DMS79 (cell line): Measurements from ENCODE around the gene DNAJC8.

Experiments used
- DNase-seq: peaks from one replicate; lab custom pipeline; 2025; lab: John Stamatoyannopoulos, UW

The DNAJC8 gene

DNA sequence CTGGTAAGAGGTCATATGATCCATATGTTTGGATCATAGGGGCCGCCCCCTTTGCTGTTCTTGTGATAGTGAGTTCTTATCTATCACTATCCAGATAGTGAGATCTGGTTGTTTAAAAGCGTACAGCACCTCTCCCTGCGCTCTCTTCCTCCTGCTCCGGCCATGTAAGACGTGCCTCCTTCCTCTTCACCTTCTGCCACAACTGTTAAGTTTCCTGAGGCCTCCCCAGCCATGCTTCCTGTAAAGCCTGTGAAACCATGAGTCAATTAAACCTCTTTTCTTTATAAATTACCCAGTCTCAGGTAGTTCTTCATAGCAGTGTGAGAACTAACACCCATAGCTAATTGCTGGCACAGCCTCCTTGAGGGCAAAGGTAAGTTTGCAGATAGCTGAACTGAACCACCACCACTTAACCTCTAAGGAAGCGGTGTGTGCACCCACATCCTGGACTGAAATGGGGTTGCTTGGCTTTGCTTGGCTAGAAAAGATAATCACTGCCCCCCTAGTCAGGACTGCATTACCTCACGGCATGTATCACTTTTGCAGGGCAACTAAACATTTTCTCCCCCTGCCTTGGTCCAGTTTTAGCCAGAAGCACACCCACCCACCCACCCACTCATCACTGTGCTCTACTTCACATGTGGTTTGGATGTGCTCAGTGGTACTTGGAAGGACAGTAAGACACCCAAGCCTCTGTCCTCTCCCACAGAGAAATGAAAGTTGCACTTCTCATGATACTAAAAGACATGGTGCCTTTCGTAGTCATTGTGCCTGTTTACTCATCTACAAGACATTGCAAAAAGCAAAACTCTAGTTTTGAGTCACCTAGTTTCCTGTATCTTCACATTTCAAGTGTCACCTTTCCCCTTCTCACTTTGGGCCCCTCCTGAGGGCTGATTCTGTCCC is 33.2 kb downstream of the DNAJC8 start:
- DNase-seq, result no peak

DNA sequence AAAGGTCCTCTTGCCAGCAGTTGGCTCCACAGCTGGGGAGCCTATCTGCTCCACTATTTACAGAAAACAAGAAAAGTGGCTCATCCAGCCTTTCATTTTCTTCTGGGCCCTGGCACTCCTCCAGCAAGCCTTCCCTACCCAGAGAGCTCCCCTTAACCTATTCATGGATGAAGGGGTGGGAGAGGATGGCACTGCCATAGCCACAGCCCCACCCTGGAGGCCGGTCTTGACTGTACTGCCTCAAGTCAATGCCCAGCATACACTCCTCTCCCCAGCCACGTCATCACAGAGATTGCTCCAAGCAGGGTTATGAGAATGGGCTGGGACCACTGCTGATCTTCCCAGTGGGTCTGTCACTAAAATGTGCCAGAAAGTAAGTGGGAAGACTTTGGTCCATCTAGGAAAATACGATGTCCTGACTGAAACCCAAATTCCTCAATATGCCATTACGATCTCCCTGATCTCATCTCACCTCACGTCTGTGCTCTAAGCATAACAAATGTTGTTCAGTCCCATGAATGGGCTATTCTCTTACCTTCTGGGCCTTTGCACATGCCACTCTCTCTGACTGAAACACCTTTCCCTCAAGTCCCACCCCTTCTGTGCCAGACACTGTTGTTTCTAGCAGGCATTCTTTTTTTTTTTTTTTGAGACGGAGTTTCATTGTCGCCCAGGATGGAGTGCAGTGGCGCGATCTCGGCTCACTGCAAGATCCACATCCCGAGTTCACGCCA is 35.0 kb downstream of the DNAJC8 start:
- DNase-seq, result no peak

DNA sequence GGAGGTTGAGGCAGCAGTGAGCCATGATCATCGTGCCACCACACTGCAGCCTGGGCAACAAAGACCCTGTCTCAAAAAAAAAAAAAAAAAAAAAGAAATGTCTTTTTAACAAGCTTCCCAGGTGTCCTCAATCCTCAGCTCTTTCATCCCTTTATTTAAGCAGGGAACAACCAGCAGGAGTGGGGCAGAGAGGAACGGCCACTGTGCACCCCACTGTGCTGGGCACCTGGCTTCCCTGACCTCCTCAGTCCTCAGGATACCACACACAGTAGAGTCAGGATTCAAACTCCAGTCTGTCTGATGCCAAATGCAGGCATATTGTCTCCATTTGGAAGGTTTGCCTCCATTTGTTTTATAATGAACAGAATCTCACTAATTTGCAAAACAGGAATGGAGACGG is 36.5 kb downstream of the DNAJC8 start:
- no peak for DNase-seq

DNA sequence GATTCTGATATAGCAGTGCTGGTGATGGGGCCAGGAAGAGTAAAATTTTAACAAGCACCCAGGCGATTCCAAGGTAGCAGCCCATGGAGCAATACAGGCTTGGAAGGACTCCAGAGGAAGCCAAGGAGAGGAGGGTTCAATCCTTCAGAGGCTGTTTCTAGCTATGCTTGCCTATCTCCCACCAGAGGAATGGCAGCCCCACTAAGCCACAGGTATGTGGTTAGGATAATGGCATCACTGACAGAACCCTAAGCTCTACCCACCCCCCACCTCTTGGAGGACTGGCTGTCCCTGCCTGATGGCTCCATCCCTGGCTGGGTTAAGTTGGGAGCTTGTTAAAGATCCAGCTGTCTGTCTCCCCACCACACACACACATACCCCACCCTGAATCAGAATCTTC is 37.0 kb downstream of the DNAJC8 start:
- DNase-seq, result no peak

DNA sequence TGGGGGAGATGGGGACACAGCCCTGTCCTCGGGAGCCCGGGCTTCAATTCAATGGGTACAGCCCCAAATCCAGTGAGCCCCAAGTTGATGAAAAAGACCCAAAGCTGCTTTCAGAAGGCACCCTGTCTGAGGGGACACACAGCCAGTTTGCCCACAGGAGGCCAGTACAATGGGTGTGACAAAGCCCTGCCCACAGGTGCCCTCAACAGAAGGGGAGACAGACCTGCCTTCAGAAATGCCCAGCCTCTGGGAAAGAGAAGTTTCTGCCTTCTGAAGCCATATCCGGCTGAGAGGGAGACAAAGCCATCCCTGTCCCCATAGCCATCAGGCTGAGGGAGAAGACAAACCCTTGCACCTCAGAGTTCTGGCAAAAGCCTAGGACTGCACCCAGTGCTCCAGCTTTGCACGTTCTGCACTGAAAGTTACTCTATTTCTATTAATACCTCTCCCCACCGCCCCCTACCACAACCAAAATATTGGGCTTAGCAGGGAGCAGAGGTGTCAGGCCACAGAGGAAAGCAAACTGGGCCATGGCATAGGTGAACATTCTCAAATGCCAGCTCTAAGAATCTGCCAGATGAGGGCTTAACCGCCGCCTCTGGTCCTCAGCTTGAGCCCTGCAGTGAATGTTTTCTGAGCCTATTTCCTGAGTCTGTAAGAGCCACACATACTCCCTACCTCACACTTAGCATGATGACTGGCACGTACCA is 38.3 kb downstream of the DNAJC8 start:
- DNase-seq, result no peak

DNA sequence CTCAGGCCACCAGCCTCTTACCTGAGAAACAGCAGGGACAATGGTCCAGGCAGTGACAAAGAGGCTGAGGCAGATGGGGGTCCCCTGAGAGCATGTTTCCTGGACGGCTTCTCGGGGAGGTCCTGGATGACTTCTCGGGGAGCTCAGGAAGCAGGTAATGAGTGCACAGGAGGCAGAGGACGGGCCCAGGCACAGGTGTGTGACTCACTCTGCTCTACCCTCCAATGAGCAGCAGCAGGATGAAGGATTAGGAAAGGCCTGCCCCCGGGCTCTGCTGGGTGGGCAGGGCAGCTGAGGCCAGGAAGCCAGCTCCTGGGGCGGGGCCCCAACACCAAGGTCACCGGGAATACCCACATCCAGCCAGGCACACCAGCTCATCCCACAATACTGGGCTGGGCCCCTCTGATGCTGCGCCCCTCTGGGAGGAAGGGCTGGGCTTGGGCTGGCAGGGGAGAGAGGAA is 39.1 kb downstream of the DNAJC8 start:
- no peak for DNase-seq

DNA sequence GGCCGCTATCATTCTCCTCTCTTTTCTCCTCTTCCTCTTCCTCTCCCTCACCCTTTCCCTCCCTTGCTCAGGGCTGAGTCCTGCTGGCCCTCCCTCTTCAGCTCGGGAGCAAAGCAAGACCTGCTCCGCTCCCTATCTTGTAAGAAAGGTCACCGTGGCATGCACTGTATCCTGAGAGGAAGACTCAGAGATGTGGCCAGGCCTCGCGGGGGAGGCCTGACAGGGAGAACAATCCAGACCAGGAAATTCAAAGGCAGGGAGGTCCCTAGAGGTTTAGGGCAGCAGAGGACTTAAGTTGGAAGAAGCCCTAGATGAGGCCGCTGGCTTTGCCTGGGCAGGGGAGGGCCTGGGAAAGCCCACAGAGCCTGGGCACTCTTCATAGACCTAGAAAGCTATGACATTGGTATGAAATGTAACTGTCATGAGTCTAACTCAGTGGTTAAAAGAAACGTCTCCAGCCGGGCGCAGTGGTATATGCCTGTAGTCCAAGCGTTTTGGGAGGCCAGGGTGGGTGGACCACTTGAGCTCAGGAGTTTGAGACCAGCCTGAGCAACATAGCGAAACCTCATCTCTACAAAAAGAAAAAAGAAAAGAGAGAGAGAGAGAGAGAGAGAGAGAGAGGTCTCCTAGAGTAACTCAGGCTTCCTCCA is 41.7 kb downstream of the DNAJC8 start:
- no peak for DNase-seq

DNA sequence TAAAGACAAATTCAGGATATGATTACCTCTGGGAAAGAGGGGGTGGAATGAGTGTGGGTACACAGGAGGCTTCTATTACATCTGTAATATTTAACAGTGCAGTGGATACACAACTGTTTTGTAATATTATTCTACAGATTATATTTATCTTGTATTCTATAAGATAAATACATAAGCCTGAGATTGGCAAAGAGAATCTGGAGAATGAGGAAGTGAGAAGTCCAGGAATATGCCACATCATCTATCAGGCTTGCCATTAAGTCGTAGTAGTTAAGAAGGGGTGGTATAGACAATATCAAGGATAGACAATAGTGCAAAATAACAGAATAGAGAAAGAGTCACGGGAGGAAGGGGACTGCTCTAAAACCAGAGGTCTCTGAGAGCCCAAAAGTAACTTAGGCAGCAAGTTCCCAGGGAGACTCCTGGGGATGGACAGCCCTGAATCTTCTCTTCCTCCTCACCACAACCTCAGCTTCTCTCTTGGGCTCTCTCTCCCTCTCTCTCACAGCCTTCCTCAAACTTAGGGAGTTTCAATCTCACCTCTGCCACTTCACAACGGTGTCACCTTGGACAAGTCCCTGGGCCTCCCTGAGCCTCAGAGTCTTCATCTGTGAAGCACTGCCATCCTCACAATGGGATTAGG is 42.4 kb downstream of the DNAJC8 start:
- no peak for DNase-seq

DNA sequence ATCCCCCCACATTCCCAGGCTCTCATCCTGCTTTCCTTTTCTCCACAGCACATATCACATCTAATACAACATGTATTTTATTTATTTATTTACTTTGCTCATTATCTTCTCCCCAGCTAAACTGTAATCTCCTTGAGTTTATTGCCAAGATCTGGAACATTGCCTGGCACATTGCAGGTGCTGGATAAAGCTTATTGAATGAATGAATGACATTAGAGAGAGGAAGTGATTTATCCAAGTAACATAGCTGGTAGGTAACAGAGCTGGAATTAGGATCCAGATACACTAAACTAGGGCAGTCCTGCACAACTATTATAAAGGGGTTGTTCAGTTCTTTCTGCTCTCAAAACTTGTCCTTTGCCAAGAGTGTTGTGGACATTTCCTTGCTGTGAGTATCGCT is 47.8 kb downstream of the DNAJC8 start:
- no peak for DNase-seq

DNA sequence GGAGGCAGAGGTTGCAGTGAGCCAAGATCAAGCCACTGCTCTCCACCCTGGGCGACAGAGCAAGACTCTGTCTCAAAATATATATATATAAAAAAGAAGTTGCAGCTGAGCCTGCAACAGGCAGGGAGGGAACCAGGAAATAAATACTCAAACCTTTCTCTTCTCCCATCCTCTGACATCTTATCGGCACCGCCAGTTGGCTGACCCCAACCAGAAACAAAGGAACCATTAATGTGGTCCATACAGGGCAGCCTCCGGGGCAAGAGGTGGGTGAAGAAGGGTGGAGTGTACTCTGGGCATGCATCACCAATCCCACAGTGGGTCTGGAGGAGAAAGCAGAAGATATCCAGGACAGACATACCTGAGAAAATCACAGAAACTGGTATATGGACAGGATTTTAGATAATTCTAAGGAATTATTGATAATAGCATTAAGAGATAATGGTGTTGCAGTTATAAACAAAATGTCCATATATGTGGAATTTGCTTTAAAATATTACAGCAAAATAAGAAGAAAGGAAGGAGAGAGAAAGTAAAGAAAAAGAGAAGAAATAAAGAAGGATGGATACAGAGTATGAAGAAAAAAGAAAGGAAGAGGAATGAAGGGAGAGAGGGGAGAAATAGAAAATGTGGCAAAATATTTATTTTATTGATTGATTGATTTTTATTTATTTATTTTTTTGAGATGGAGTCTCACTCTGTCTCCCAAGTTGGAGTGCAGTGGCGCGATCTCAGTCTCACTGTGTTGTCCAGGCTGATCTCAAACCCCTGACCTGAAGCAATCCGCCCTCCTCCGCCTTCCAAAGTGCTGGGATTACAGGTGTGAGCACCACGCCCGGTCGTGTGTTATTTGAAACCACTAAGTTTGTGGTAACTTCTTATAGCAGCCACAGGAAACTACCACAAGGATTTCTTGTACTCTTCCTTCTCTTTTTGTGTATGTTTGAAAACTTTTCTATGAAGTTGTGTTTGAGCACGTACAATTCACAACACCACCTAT is 52.2 kb downstream of the DNAJC8 start:
- DNase-seq, result no peak

DNA sequence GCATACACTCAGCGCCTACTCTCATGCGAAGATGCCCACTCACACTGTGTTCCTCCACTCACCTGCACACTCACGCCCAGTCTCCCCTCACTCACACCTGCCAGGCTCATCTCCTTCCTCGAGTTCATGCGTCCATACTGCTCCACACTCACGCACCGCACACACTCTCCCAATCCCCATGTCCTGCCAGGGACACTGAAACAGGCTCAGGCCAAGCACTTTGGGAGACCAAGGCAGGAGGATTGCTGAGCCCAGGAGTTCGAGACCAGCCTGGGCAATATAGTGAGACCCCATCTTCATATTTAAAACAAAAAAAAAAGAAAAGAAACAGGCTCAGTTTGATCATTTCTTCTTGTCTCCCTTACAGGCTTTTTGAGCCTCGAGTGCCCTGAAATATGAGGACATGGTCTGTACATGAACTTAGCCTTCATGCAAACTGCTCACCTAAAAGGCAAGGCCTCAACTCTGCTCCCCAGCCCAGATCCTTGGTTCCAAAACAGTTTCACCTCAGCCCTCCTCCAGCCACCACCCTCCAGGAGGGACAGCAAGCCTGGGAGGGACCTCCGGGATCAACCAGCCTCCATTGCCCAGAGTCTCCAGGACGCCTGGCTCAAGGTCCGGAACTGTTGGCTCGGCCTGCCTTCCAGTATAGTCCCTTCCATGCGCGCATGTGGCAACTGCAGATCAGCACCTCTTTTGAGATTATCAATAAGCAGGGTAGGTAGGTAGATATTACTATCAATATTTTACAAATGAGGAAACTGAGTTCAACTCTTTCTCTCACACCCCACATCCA is 53.9 kb downstream of the DNAJC8 start:
- DNase-seq, result no peak

DNA sequence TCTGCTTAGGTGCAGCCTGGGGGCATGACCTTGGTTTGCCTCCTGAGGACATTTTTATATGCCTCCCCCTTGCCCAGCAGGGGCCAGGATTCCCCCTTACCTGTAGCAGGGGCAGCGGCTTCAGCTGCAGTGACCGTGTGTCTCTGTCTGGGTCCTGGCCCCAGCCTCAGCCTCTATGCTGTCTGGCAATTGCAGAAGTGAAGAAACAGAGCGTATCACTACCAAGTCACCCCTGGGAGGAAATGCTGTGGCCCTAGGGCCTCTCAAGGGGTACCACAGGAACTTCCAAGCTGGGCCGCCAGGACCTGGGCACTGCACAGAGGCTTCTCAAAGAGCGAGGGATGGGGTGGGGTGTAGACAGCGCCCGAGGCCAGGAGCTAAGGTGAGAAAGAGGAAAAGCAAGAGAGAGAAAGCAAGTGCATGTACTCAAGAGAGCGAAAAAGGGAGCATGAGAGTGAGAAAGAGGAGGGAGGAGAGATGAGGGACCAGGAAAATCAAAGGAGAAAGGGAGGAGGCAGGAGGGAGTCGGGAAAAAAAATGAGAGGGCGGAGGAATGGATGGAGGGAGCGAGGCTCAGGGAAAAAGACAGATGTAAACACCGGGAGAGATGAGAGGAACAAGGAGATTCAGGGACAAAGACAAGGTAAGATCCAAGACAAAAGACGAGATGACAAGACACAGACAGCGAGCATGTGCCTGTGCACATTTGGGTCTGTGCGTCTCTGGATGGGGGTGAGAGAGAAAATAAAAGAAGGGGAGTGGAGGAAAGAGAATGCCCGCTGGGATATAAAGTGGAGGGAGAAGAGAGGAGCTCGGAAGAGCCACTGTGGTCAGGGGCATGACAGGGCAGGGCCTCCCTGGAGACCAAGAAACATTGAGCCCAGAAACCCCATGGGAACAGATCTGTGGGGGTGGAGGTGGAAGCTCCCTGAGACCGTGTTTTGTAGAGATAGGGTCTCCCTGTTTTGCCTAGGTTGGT is 56.0 kb downstream of the DNAJC8 start, which contains the start of gene PTAFR:
Gene PTAFR, minus strand, starts transcription at position 199 of the 979 bp plus-strand sequence. CDS start 25,669 bp downstream, outside the sequence.
- DNase-seq, result no peak

DNA sequence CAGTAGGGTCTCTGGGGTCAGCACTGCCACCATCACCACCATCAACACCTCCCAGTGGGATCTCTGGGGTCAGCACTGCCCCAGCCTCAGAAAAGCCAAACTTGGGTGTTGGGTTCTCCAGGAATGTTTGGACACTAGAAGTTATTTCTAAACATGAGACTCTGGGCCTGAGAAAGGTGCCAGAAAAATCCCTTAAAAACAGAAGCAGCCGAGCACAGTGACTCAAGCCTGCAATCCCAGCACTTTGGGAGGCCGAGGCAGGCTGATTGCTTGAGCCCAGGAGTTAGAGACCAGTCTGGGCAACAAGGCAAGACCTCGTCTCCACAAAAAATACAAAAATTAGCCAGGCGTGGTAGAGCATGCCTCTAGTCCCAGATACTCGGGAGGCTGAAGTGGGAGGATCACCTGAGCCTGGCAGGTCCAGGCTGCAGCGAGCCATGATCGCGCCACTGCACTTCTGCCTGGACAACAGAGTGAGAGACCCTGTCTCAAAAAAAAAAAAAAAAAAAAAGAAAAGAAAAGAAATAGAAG is 56.8 kb downstream of the DNAJC8 start:
- no peak for DNase-seq

DNA sequence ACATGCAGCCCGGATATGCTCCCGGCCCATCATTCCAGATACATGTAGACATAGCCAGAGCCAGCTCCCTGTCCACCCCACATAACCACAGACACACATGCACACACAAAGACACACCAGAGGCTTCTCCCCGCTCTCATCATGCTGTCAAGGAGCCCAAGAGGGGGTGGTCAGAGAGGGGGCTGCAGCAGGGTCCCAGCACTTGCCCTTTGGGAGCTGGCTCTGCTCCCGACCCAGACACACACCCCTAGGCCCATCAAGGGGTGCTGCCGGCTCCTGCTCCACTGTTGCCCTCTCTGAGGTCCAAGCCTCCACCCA is 58.9 kb downstream of the DNAJC8 start:
- no peak for DNase-seq

DNA sequence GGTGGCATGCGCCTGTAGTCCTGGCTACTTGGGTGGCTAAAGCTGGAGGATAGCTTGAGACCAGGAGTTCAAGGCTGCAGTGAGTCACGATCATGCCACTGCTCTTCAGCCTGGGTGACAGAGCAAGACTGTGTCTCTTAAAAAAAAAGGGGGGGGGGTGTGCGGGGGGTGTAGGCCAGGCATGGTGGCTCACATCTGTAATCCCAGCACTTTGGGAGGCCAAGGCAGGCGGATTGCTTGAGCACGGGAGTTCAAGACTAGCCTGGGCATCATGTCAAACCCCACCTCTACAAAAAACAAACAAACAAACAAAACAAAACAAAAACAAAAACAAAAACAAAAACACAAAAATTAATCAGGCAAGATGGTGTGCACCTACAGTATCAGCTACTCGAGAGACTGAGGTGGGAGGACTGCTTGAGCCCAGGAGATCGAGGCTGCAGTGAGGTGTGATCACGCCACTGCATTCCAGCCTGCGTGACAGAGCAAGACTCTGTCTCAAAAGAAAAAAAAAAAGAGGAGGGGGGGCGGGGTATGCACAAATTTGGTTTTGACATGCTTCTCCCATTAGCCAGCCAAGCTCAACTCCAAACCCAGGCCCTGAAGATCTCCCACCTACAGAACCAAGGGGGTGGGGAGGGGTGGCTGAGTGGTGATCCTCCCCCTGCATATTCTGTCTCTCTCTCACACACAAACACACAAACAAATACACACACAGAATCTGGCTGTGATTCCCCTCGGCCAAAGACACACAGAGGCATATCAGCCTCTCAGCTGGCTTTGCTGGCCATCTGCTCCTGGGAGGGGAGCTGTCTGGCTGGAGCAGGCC is 59.5 kb downstream of the DNAJC8 start:
- DNase-seq, result no peak

DNA sequence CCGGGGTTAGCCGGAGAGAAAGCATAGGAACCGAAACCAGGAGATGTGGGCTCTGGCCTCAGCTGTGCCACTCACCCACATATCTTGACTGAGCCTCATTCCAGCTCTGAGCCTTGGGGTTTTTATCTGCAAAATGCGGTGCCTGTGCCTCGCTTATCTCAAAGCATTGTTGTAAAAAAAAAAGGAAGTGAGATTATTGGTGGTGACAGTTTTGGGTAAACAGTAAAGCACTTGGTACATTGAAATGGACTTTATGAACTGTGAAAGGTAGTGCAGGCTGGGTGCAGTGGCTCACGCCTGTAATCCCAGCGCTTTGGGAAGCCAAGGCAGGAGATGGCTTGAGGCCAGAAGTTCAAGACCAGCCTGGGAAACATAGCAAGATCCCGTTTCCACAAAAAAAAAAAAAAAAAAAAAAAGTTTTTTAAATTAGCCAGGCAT is 60.1 kb downstream of the DNAJC8 start:
- no peak for DNase-seq

DNA sequence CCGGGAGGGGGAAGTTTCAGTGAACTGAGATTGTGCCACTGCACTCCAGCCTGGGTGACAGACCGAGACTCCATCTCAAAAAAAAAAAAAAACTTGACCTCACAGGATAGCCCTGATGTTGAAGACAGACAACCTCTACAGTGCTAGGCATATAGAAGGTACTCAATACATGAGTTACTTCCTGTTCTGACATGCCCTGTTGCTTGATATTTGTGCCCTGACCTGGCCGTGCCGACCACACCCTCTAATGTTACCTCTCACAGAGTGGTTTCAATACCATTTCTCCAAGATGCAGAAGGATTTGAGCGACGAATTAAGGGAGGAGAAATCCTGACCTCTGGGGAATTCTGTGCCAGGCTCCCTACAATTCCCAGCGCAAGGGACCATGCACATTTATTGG is 61.6 kb downstream of the DNAJC8 start:
- no peak for DNase-seq
